HG02588 (cell line): ENCODE data around the gene ZDHHC1.
"Not testable (repeated sequence)": the region's sequence is repeated elsewhere in the genome, so short reads cannot be mapped to it uniquely, and the experiment has no call there.

Source experiments
- ATAC-seq: cut with Tn5 transposase; IDR thresholded peaks from one replicate; pipeline ENCODE4 v1.9.1; 2021; ENCODE audit warnings: mild to moderate bottlenecking, moderate library complexity; ENCODE audit not compliant: unreplicated experiment

The ZDHHC1 gene

GRCh38 chr16:67430977-67431774, 14.9 kb upstream of the ZDHHC1 start, which contains the start of gene HSD11B2:
Gene HSD11B2 (plus strand): TSS chr16:67431121. CDS start chr16:67431249, 128 bp downstream.
- ATAC-seq = no peak

- no peak for ATAC-seq
Measured at GRCh38 chr16:67430504-67430976, 14.3 kb upstream of the ZDHHC1 start.

DNA sequence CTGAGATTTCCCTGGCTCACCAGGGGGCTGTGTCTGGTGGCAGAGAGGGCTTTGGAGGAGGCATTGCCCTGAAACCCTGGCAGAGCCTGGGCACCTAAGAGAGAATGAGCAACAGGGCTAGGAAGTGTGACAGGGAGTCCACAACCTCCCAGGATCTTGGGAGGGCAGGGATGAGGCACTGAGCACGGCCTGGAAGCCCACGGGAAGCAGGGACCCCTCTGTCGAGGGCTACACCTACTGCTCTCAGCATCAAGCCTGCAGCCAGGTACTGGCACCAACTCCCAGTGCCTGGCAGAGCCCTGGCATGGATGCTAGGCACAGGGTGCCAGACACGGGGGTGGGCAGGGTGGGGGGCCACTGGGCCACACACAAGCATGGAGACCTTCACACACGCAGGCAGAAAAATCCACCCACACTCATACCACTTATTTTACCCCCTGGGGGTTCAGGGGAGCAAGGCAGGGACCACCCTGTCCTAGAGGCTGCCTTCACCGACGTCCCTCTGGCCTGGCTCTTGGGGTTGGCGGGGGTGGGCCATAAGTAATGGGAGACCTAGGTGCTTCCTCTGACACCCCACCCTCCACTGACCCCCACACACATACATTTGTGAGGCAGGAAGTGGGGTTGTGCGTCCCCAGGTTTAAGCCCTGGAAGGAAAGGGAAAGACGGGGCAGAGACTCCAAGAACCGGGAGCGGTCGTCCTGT, 13.7 kb upstream of the ZDHHC1 start:
- no peak for ATAC-seq

DNA sequence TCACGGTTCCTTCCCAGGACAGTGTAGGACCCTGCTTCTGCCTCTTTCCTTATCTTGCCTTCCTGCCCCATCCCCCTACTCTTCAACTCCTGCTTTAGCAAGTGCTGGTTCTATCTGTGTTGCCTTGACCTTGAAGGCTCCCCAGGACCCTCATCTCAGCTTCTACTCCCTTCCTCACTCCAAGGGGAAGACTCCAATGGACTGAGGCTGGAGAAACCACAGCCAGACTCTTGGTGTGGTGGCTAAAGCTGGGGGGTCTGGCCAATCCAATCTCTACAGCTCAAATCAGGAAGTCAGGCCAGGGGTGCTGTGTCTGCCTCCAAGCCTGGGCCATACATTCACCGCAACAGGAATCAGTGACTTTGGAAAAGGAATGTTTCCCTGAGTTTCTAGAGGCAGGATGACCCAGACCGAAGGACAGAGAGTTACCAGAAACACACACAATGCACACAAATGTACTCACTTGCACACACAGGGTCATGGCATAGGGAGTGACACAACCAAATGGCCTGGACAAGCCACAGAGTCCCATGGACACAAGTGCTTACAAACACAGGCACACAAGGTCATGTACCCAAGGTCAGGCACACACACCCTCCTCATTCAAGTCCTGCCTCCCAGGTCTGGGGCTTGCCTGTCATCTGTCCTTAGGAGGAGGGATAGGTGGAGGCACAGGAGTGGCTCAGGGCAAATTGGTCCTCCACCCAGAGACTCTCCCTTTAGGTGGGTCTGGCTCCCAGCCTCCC, 12.9 kb upstream of the ZDHHC1 start:
- no peak for ATAC-seq

DNA sequence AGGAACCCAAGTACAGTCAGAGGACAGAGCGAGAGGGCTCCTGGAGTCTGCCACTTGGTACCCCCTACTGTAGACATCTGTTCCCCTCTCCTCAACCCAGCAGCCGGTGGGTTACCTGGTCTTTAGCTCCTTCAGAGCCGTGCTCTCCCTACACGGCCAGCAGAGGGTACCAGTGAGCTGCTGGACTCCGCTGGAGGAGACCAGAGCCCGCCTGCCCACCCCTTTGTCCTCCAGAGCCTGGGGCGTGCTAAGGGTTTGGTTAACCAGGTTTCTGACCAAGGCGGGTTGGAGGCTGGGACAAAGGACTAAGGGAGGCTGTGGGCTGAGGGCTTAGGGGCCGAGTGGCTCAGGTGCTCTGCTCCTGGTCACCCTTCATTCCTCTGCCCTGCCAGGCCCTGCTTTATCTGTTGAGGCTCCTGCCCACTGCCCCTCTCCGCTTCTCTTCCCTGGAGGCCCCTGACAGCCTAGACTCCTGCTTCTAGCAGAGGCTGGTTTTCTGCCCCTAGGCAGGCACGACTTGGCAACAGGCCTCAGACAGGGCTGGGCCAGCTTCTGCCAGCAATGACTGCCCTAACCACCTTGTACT, 12.0 kb upstream of the ZDHHC1 start:
- no peak for ATAC-seq

DNA sequence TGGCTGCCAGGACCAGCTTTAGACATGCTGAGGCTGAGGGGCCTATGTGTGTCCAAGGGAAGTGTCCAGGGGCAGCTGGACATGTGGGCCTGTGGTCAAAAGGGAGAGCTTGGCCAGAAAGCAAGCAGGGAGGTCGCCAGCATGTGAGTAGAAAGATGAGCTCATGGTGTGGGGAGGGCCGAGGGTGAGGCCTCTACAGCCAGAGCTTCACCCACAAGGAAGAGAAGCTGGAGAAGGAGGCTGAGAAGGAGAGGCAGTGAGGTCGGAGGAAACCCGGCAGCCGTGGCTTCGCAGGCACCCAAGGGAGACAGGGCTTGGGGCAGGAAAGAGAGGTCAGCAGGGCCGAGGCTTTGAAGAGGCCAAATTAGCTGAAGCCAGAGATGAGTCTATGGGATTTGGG, 10.7 kb upstream of the ZDHHC1 start:
- ATAC-seq = no peak

DNA sequence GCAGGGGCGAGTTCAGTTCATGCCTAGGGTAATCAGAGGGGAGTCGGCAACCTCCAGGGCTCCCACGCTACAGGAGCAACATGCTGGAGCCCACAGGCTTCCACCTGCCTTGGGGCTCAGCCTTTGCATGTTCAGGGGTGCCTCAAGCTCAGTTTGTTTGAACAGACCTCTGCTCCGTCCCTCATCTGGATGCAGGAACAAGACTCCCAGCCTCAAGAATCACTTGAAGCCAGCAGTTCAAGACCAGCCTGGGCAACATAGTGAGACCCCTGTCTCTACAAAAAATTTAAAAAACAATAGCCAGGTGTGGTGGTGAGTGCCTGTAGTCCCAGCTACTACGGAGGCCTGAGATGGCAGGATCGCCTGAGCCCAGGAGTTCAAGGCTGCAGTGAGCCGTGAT, 9.7 kb upstream of the ZDHHC1 start:
- no peak for ATAC-seq

GRCh38 chr16:67425580-67425979, 9.3 kb upstream of the ZDHHC1 start:
- ATAC-seq = no peak

- no peak for ATAC-seq
Measured at GRCh38 chr16:67425061-67425460, 8.8 kb upstream of the ZDHHC1 start.

DNA sequence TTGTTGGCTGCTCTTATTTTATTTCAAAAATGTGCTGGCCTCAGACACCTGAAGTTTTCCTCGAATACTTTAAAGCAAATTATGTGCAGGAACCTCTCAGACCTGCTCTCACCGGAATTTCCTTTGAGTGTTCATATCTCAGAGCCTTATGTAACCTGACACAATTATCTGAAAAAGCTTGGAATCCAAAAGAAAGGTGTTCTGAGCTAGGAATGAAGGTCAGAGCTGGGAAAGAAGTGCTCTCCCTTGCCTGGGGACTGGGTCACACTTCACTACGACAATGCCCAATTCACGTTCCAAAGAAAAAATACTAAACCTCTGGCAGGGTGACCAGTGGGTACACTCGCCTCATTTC, 8.0 kb upstream of the ZDHHC1 start:
- ATAC-seq = no peak

- ATAC-seq = no peak
Measured at GRCh38 chr16:67423611-67424260, 7.5 kb upstream of the ZDHHC1 start.

DNA sequence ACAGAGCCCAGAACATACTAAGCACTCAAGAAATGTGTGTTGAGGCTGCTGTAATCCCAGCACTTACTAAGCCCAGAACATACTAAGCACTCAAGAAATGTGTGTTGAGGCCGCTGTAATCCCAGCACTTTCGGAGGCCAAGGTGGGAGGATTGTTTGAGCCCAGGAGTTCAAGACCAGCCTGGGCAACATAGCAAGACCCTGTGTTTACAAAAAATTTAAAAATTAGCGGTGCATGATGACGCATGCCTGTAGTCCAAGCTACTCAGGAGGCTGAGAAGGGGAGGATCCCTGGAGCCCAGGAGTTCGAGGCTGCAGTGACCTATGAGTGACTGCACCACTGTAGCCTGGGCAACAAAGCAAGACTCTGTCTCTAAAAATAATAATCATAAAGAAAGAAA, 6.7 kb upstream of the ZDHHC1 start:
- no peak for ATAC-seq

GRCh38 chr16:67421030-67421429, 4.8 kb upstream of the ZDHHC1 start:
- no peak for ATAC-seq

- ATAC-seq = no peak
Measured at GRCh38 chr16:67419931-67420330, 3.7 kb upstream of the ZDHHC1 start.

GRCh38 chr16:67419502-67419901, 3.2 kb upstream of the ZDHHC1 start:
- ATAC-seq = no peak

GRCh38 chr16:67417333-67418061, 1.2 kb upstream of the ZDHHC1 start:
- no peak for ATAC-seq

DNA sequence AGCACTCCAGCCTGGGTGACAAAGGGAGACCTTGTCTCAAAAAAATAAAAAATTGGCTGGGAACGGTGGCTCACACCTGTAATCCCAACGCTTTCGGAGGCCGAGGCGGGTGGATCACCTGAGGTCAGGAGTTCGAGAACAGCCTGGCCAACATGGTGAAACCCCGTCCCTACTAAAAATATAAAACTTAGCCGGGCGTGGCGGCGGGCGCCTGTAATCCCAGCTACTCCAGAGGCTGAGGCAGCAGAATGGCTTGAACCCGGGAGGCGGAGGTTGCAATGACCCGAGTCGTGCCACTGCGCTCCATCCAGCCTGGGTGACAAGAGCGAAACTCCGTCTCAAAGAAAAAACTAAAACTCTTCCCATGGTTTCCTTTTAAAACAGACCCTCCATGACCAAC, 856 bp downstream of the ZDHHC1 start:
- not testable (repeated sequence) for ATAC-seq

DNA sequence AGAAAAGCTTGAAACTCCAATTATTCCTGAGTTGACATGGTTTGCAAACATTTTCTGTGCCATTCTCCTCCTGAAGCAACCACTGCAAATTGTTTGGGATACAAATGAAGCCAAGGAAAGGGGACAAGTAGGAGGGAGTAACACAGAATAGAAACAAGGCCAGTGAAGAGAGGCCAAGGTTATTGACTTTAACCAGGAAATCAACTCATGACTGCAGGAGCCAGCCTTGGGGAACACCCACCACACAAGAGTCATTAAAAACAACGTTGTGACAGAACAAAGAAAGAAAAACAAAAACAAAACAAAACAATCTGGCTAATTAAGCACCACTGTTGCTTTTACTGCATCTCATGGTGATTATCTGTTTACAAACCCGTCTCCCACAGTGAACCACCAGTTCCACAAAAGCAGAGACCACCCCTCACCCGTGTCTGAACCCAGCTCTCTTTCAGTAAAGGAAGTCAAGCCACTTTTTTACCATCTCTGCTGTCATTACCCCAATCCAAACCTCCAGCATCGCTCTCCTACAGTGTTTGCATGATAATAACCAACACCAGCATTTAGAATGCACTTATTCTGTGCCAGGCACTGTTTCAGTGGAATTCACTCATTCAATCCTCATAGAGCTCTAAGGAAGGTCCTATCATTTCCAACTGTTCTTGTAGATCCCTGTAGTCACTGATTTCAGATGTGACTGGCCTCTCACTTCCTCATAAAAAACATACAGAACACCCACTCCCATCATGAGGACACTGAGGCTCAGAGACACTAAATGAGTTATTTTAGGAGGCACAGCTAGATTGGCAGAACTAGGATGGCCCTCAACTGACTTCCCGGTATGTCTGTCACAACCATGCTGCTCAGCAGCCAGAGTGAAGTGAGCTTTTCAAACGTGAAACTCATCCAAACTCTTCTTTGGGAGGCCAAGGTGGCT, 2.0 kb downstream of the ZDHHC1 start:
- no peak for ATAC-seq

DNA sequence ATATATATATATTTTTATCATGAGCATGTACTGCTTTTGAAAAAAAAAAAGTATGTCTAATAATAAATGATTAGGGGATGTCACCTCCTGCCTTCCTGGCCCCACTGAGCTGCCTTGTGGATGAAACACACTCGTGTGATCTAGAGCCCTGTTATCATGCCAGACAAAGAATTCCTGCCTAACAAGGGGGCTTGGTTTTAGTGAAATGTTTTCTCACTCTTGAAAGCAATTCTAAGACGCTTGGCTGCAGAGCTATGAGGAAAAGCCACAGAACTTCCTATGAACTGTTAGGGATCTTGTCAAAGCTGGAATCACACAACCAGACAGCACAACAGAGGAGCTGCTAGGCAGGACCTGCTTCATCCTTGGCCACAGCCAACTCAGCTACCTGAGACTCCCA, 4.0 kb downstream of the ZDHHC1 start:
- ATAC-seq = no peak
